Esophagus muscularis mucosa (tissue), 4 donors: Measurements from ENCODE around the gene TMEM248. TPM values are rescaled to one million over a fixed set of nuclear protein-coding genes. Genes with fewer than 3 reads are reported as not detected.

Experiments used
- DNase-seq: peaks from one replicate; pipeline ENCODE4 v3.0.0-alpha.2; 2017; ENCODE audit errors: extremely low spot score
- H3K27ac ChIP-seq, 4 donors: fragments of 200-600 bp; sonication (generic); replicated peaks in 1 of 4; 1 replicate in 3 of 4; 2 replicates in 1 of 4; pipeline ENCODE4 v1.5.1; 2016 to 2019; ENCODE audit warnings: mild to moderate bottlenecking in 1 of 4
- H3K27me3 ChIP-seq, 4 donors: fragments of 200-600 bp; sonication (generic); one replicate each; pipeline versions ENCODE4 v1.5.1 to v1.6.0; 2016 to 2019
- H3K36me3 ChIP-seq, 4 donors: fragments of 200-600 bp; sonication (generic); one replicate each; pipeline ENCODE4 v1.5.1; 2016 to 2019
- H3K4me1 ChIP-seq, 4 donors: fragments of 200-600 bp; sonication (generic); one replicate each; pipeline ENCODE4 v1.5.1; 2016 to 2019
- H3K4me3 ChIP-seq, 4 donors: fragments of 200-600 bp; sonication (generic); 1 replicate in 2 of 4; 2 replicates in 2 of 4; pipeline ENCODE4 v1.5.1; 2016 to 2019; ENCODE audit warnings: mild to moderate bottlenecking in 4 of 4, moderate library complexity in 1 of 4
- H3K9me3 ChIP-seq, 4 donors: fragments of 200-600 bp; sonication (generic); 1 replicate in 3 of 4; 2 replicates in 1 of 4; pipeline ENCODE4 v1.5.1; 2016 to 2019
- CTCF ChIP-seq, 3 experiments: fragments of 200-600 bp in 2 of 3; fragments of 450-650 bp in 1 of 3; sonication (generic) in 2 of 3; IDR thresholded peaks; one replicate each; pipeline ENCODE4 v1.5.1; 2017 to 2019; ENCODE audit warnings: antibody characterized with exemption in 3 of 3, mild to moderate bottlenecking in 2 of 3, moderate library complexity in 1 of 3
- EP300 ChIP-seq: sonication (generic); formaldehyde crosslinking; IDR thresholded peaks from one replicate; pipeline ENCODE4 v1.6.1; 2017; ENCODE audit warnings: antibody characterized with exemption
- POLR2A ChIP-seq: fragments of 450-650 bp; IDR thresholded peaks from one replicate; pipeline ENCODE4 v1.6.1; 2017; ENCODE audit warnings: antibody characterized with exemption, moderate library complexity, mild to moderate bottlenecking, low read depth
- POLR2AphosphoS5 ChIP-seq, 2 donors: sonication (generic); formaldehyde crosslinking; IDR thresholded peaks; one replicate each; pipeline ENCODE4 v1.6.1; 2017; ENCODE audit warnings: antibody characterized with exemption in 2 of 2
- WGBS: methylation state at CpG from one replicate; pipeline ENCODE4 v1.1.5; 2018; 5-methylcytosine and 5-hydroxymethylcytosine counted together
- intact Hi-C: fragments of 100-400 bp; cut with DNase I; formaldehyde crosslinking; loops from one replicate; pipeline ENCODE4 v1.15.1; 2023
- total RNA-seq, 4 donors: library from RNA; depleted of rRNA; stranded (reverse); fragments of >200 nt; gene quantifications; one replicate each; pipeline versions ENCODE4 v1.1.0 to v1.2.1, GENCODE V29; 2016

Gene TMEM248
- total RNA-seq, 4 donors from 2014 or later = 87.6 to 113 (median 99.7) TPM

- no peak overlapping the region for H3K4me3 ChIP-seq
- H3K27ac ChIP-seq = no peak overlapping the region
- WGBS = 75% methylated on average over 7 of the region's 7 CpGs
- H3K27me3 ChIP-seq = no peaks in the 10 kb centered on the region
- TF ChIP-seq EP300 = no peak
- no peak for TF ChIP-seq POLR2A
- TF ChIP-seq CTCF (IDR thresholded peaks at IDR 0.05) = no peak
- TF ChIP-seq POLR2AphosphoS5 (IDR thresholded peaks at IDR 0.05) = no peak
- peaks cover 30 to 85% (median 73%) of the 10 kb centered on the region in 4 donors for H3K4me1 ChIP-seq
- no peak for DNase-seq
- intact Hi-C loops = loop anchor here (10.0 kb wide), 1 partner anchor 83 kb away; no protein-coding TSS in a partner anchor
- peaks cover 0 to 17% (median 8%) of the 10 kb centered on the region in 4 donors for H3K36me3 ChIP-seq
- H3K9me3 ChIP-seq = no peaks in the 10 kb centered on the region
These were observed 6.4 kb downstream of the TMEM248 start for GRCh38 chr7:66927348-66927948.

GRCh38 chr7:66928388-66928787 is 7.4 kb downstream of the TMEM248 start:
- Histone ChIP-seq H3K27me3 (no peaks in the 10 kb centered on the region), H3K27ac (no peak overlapping the region), H3K4me1 (peaks cover 24 to 85% (median 72%) of the 10 kb centered on the region in 4 donors), H3K36me3 (peaks cover 0 to 17% (median 8%) of the 10 kb centered on the region in 4 donors), H3K9me3 (no peaks in the 10 kb centered on the region), H3K4me3 (no peak overlapping the region)
- intact Hi-C loops = loop anchor here (10.0 kb wide), 1 partner anchor 84 kb away; no protein-coding TSS in a partner anchor
- TF ChIP-seq EP300 (no peak), CTCF (IDR thresholded peaks at IDR 0.05) (no peak), POLR2AphosphoS5 (IDR thresholded peaks at IDR 0.05) (no peak), POLR2A (no peak)
- DNase-seq = no peak
- 85% methylated on average over 4 of the region's 4 CpGs for WGBS

- no peak for TF ChIP-seq CTCF (IDR thresholded peaks at IDR 0.05)
- TF ChIP-seq EP300 = no peak
- no peak for TF ChIP-seq POLR2A
- TF ChIP-seq POLR2AphosphoS5 (IDR thresholded peaks at IDR 0.05) = no peak
- Histone ChIP-seq H3K27me3 (no peaks in the 10 kb centered on the region), H3K4me3 (no peak overlapping the region), H3K36me3 (peaks cover 0 to 13% (median 5%) of the 10 kb centered on the region in 4 donors), H3K9me3 (no peaks in the 10 kb centered on the region), H3K27ac (no peak overlapping the region), H3K4me1 (peaks cover 17 to 84% (median 71%) of the 10 kb centered on the region in 4 donors)
- intact Hi-C loops = loop anchor here (10.0 kb wide), 1 partner anchor 84 kb away; no protein-coding TSS in a partner anchor
- DNase-seq = no peak
- 92% methylated on average over 8 of the region's 8 CpGs for WGBS
These were observed 8.1 kb downstream of the TMEM248 start for GRCh38 chr7:66929165-66929564.

GRCh38 chr7:66929935-66930334 is 8.9 kb downstream of the TMEM248 start:
- Histone ChIP-seq H3K27me3 (no peaks in the 10 kb centered on the region), H3K27ac (no peak overlapping the region), H3K4me1 (peaks cover 17 to 76% (median 65%) of the 10 kb centered on the region in 4 donors), H3K4me3 (no peak overlapping the region), H3K9me3 (no peaks in the 10 kb centered on the region), H3K36me3 (peaks cover 0 to 11% (median 0%) of the 10 kb centered on the region in 4 donors)
- DNase-seq = no peak
- WGBS = 97% methylated on average over 5 of the region's 5 CpGs
- intact Hi-C loops = loop anchor here (10.0 kb wide), 1 partner anchor 85 kb away; no protein-coding TSS in a partner anchor
- no peak for TF ChIP-seq CTCF (IDR thresholded peaks at IDR 0.05)
- no peak for TF ChIP-seq EP300
- no peak for TF ChIP-seq POLR2AphosphoS5 (IDR thresholded peaks at IDR 0.05)
- no peak for TF ChIP-seq POLR2A
